HepG2 (cell line): ENCODE measurements around the gene ATP2C2. TPM values are rescaled to one million over a fixed set of nuclear protein-coding genes. Genes with fewer than 3 reads are reported as not detected.

Experiments used
- ATAC-seq: fragments of 200-7000 bp; cut with Tn5 transposase; 3 replicates; pipeline ENCODE4 v1.9.1; 2020; ENCODE audit warnings: mild to moderate bottlenecking, moderate library complexity
- BruUV-seq: library from RNA; stranded (reverse); fragments of 400-500 nt; replicated peaks from 2 replicates; lab custom pipeline; 2021; lab: Mats Ljungman, UMichigan
- CTCF ChIA-PET: fragments of 300-600 bp; formaldehyde crosslinking; extraction: SDS; loops from one replicate; lab custom pipeline; 2021; ENCODE audit warnings: low total read pairs, inconsistent platforms, low intra/inter-chr PET ratio; lab: Yijun Ruan, JAX
- POLR2A ChIA-PET: fragments of 350-600 bp; sonication (Branson Sonifier 250); formaldehyde crosslinking; loops from one replicate; lab custom pipeline; 2020; ENCODE audit warnings: antibody characterized with exemption, inconsistent platforms; lab: Yijun Ruan, JAX
- DNase-seq: peaks from one replicate; pipeline ENCODE4 v3.0.0-alpha.2; 2015; ENCODE audit warnings: low spot score
- FAIRE-seq: peaks from 3 replicates; lab custom pipeline; 2011; peaks lifted over from hg19 to GRCh38; lab: Jason Lieb, UNC
- H2AFZ ChIP-seq: one replicate; pipeline ENCODE4 v1.6.1; 2011; ENCODE audit warnings: low read length, inconsistent platforms
- H3K27ac ChIP-seq: fragments of 300-600 bp; 3 replicates; pipeline ENCODE4 v1.8.0; 2011; ENCODE audit warnings: mixed run types, mild to moderate bottlenecking, mixed read lengths, low read length, inconsistent platforms; ENCODE audit not compliant: insufficient read depth; ENCODE audit errors: extremely low read length
- H3K27me3 ChIP-seq, 2 experiments: fragments of 200-600 bp in 1 of 2; 2 replicates in 1 of 2; 3 replicates in 1 of 2; pipeline versions ENCODE4 v1.6.0 to v1.8.0; 2011; ENCODE audit warnings: low read length in 2 of 2, mild to moderate bottlenecking in 2 of 2, moderate library complexity in 2 of 2, inconsistent platforms in 1 of 2; ENCODE audit not compliant: insufficient read depth in 2 of 2, control insufficient read depth in 1 of 2
- H3K36me3 ChIP-seq, 2 experiments: fragments of 200-600 bp in 1 of 2; replicated peaks in 1 of 2; 2 replicates in 1 of 2; 3 replicates in 1 of 2; pipeline versions ENCODE4 v1.5.1 to v1.8.0; 2011; ENCODE audit warnings: low read length in 2 of 2, inconsistent platforms in 1 of 2; ENCODE audit not compliant: insufficient read depth in 2 of 2, control insufficient read depth in 1 of 2
- H3K4me1 ChIP-seq: 2 replicates; pipeline ENCODE4 v1.5.1; 2012; ENCODE audit warnings: low read length, inconsistent platforms; ENCODE audit not compliant: insufficient read depth
- H3K4me2 ChIP-seq: 2 replicates; pipeline ENCODE4 v1.6.0; 2011; ENCODE audit warnings: low read depth, low read length, inconsistent platforms
- H3K4me3 ChIP-seq, 3 experiments: fragments of 200-600 bp in 1 of 3; sonication (generic), shearing (Covaris generic) in 1 of 3; replicated peaks in 1 of 3; 2 replicates each; pipeline ENCODE4 v1.5.1; 2011 to 2016; ENCODE audit warnings: low read length in 3 of 3, inconsistent platforms in 2 of 3, low read depth in 2 of 3, mild to moderate bottlenecking in 2 of 3, control low read depth in 1 of 3, mixed read lengths in 1 of 3; ENCODE audit not compliant: insufficient read depth in 1 of 3
- H3K79me2 ChIP-seq: one replicate; pipeline ENCODE4 v1.6.1; 2011; ENCODE audit warnings: low read length, inconsistent platforms; ENCODE audit not compliant: insufficient read depth
- H3K9ac ChIP-seq: 2 replicates; pipeline ENCODE4 v1.6.0; 2011; ENCODE audit warnings: mild to moderate bottlenecking, low read depth, low read length, inconsistent platforms; ENCODE audit not compliant: insufficient read depth
- H3K9me3 ChIP-seq: 2 replicates; pipeline ENCODE4 v1.5.1; 2012; ENCODE audit warnings: mild to moderate bottlenecking, low read length
- H4K20me1 ChIP-seq: 2 replicates; pipeline ENCODE4 v1.6.0; 2011; ENCODE audit warnings: inconsistent platforms, mild to moderate bottlenecking, low read length, moderate library complexity; ENCODE audit not compliant: insufficient read depth
- ATRX ChIP-seq: sonication (generic); formaldehyde crosslinking; IDR thresholded peaks from 2 replicates; pipeline ENCODE4 v1.4.0; 2020; ENCODE audit warnings: missing genetic modification reagents, borderline replicate concordance
- HNRNPLL ChIP-seq: fragments of 200-400 bp; formaldehyde crosslinking; IDR thresholded peaks from 2 replicates; pipeline ENCODE4 v1.6.1; 2017; ENCODE audit warnings: mild to moderate bottlenecking, low read depth, low read length; ENCODE audit not compliant: poor library complexity, severe bottlenecking
- SP1 ChIP-seq, 2 experiments: fragments of 450-650 bp in 1 of 2; sonication (generic) in 1 of 2; formaldehyde crosslinking in 1 of 2; IDR thresholded peaks; 2 replicates each; pipeline versions ENCODE4 v1.4.0 to v1.6.1; 2016 to 2020; ENCODE audit warnings: missing genetic modification reagents in 1 of 2
- ZBTB38 ChIP-seq: sonication (generic); formaldehyde crosslinking; IDR thresholded peaks from 2 replicates; pipeline ENCODE4 v1.5.1; 2020; ENCODE audit warnings: mild to moderate bottlenecking, missing genetic modification reagents
- ZBTB4 ChIP-seq: sonication (generic); formaldehyde crosslinking; IDR thresholded peaks from 2 replicates; pipeline ENCODE4 v1.4.0; 2020; ENCODE audit warnings: missing genetic modification reagents, mild to moderate bottlenecking, borderline replicate concordance
- ZNF256 ChIP-seq: sonication (generic); formaldehyde crosslinking; conservative IDR thresholded peaks from 2 replicates; pipeline ENCODE4 v1.4.0; 2020; ENCODE audit warnings: missing genetic modification reagents
- ZNF337 ChIP-seq: sonication (generic); formaldehyde crosslinking; IDR thresholded peaks from 2 replicates; pipeline ENCODE4 v1.5.1; 2020; ENCODE audit warnings: missing genetic modification reagents, low read depth, mild to moderate bottlenecking, borderline replicate concordance
- ZNF577 ChIP-seq: sonication (generic); formaldehyde crosslinking; IDR thresholded peaks from 2 replicates; pipeline ENCODE4 v1.4.0; 2020; ENCODE audit warnings: mild to moderate bottlenecking, low read depth, missing genetic modification reagents, borderline replicate concordance
- WGBS: methylation state at CpG from one replicate; pipeline ENCODE4 v1.1.6; 2017; ENCODE audit warnings: low lambda C conversion rate; 5-methylcytosine and 5-hydroxymethylcytosine counted together
- in situ Hi-C: cut with HindIII; loops from 2 replicates; pipeline ENCODE4 v1.10.0; 2017; ENCODE audit warnings: low pct_unique_long_range_greater_than_20kb; ENCODE audit not compliant: extremely low pct_ligation_motif_present
- intact Hi-C: fragments of 100-400 bp; cut with micrococcal nuclease; formaldehyde crosslinking; loops from one replicate; pipeline ENCODE4 v1.10.0; 2022; ENCODE audit not compliant: unreplicated experiment
- polyA plus RNA-seq, 8 experiments: library from polyadenylated mRNA; depleted of rRNA in 3 of 8; stranded (reverse) in 7 of 8; unstranded in 1 of 8; fragments of >200 nt; fragmentation: Illumina TruSeq in 4 of 8; extraction: Trizol in 4 of 8; gene quantifications; 2 replicates each; pipeline versions ENCODE4 v1.2.1 to v1.2.3, GENCODE V29; 2011 to 2016; ENCODE audit warnings: low read depth in 4 of 8, missing spikeins in 1 of 8, mixed read lengths in 1 of 8; ENCODE audit not compliant: insufficient read depth in 1 of 8
- total RNA-seq, 5 experiments: library from RNA; depleted of rRNA; stranded (reverse); fragments of >200 nt; fragmentation: Illumina TruSeq; extraction: Trizol; gene quantifications; 2 replicates each; pipeline ENCODE4 v1.2.3, GENCODE V29; 2016; ENCODE audit warnings: low read depth in 1 of 5
- TF ChIP-seq, protein P1 (sequence below): sonication (generic); formaldehyde crosslinking; IDR thresholded peaks from 2 replicates; pipeline ENCODE4 v1.9.0; 2021; ENCODE audit warnings: missing genetic modification reagents, borderline replicate concordance
- TF ChIP-seq, protein P2 (sequence below): IDR thresholded peaks from 2 replicates; pipeline ENCODE4 v1.6.1; 2016; ENCODE audit warnings: control low read depth

ATP2C2 gene
- total and polyA plus RNA-seq, 2 of the 13 experiments (the other 11 are each of a cell fraction or from before 2014, with no cell fraction given) = 0.07 TPM; not detected in 1

- no peak overlapping the region for H3K9ac ChIP-seq
- TF ChIP-seq SP1 (IDR thresholded peaks at IDR 0.05) = no peak
- TF ChIP-seq SP1 (CRISPR knock-in tag; IDR thresholded peaks at IDR 0.05) = no peak
- TF ChIP-seq ZNF337 (CRISPR knock-in tag) = no peak
- TF ChIP-seq, all 625 proteins: peak for 0
- 22% methylated on average over 13 of the region's 13 CpGs for WGBS
- H3K9me3 ChIP-seq = no peaks in the 10 kb centered on the region
- H3K36me3 ChIP-seq = no peaks in the 10 kb centered on the region
- CTCF ChIA-PET = no interaction called here
- H3K79me2 ChIP-seq = no peaks in the 10 kb centered on the region
- POLR2A ChIA-PET = no interaction called here
- peaks cover 0 to 35% of the 10 kb centered on the region in 2 experiments; a peak in 4 of 5 replicates for H3K27me3 ChIP-seq
- intact Hi-C loops = no loop called here
- no peaks in the 10 kb centered on the region for H4K20me1 ChIP-seq
- DNase-seq (no peak), ATAC-seq (no peak), FAIRE-seq (no peak)
- no TSS peak for BruUV-seq
- no peak overlapping the region for H3K4me2 ChIP-seq
- H3K27ac ChIP-seq = no peak overlapping the region
- H2AFZ ChIP-seq = no peak overlapping the region
- H3K4me1 ChIP-seq = no peaks in the 10 kb centered on the region
- in situ Hi-C loops = no loop called here
- no peak overlapping the region for H3K4me3 ChIP-seq
These were observed 40.3 kb upstream of the ATP2C2 start for GRCh38 chr16:84327926-84328505.

- in situ Hi-C loops (no loop called here), intact Hi-C loops (no loop called here)
- 42% methylated on average over 8 of the region's 8 CpGs for WGBS
- Histone ChIP-seq H3K27me3 (peaks cover 2 to 41% of the 10 kb centered on the region in 2 experiments; a peak in 4 of 5 replicates), H4K20me1 (no peaks in the 10 kb centered on the region), H2AFZ (no peak overlapping the region), H3K27ac (no peak overlapping the region), H3K36me3 (no peaks in the 10 kb centered on the region), H3K9ac (no peak overlapping the region), H3K4me2 (no peak overlapping the region), H3K9me3 (no peaks in the 10 kb centered on the region), H3K79me2 (no peaks in the 10 kb centered on the region), H3K4me3 (no peak overlapping the region), H3K4me1 (no peaks in the 10 kb centered on the region)
- BruUV-seq = no TSS peak
- ChIA-PET CTCF (no interaction called here), POLR2A (no interaction called here)
- ATAC-seq (no peak), DNase-seq (no peak), FAIRE-seq (no peak)
- TF ChIP-seq ATRX (CRISPR knock-in tag) = no peak
- no peak for TF ChIP-seq HNRNPLL
- TF ChIP-seq, protein P1, sequence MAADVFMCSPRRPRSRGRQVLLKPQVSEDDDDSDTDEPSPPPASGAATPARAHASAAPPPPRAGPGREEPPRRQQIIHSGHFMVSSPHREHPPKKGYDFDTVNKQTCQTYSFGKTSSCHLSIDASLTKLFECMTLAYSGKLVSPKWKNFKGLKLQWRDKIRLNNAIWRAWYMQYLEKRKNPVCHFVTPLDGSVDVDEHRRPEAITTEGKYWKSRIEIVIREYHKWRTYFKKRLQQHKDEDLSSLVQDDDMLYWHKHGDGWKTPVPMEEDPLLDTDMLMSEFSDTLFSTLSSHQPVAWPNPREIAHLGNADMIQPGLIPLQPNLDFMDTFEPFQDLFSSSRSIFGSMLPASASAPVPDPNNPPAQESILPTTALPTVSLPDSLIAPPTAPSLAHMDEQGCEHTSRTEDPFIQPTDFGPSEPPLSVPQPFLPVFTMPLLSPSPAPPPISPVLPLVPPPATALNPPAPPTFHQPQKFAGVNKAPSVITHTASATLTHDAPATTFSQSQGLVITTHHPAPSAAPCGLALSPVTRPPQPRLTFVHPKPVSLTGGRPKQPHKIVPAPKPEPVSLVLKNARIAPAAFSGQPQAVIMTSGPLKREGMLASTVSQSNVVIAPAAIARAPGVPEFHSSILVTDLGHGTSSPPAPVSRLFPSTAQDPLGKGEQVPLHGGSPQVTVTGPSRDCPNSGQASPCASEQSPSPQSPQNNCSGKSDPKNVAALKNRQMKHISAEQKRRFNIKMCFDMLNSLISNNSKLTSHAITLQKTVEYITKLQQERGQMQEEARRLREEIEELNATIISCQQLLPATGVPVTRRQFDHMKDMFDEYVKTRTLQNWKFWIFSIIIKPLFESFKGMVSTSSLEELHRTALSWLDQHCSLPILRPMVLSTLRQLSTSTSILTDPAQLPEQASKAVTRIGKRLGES (CRISPR knock-in tag) = no peak
- no peak for TF ChIP-seq ZNF256 (CRISPR knock-in tag)
- TF ChIP-seq ZNF577 (CRISPR knock-in tag) = no peak
- TF ChIP-seq ZBTB4 (CRISPR knock-in tag) = no peak
- TF ChIP-seq ZBTB38 (CRISPR knock-in tag) = no peak
- TF ChIP-seq, protein P2, sequence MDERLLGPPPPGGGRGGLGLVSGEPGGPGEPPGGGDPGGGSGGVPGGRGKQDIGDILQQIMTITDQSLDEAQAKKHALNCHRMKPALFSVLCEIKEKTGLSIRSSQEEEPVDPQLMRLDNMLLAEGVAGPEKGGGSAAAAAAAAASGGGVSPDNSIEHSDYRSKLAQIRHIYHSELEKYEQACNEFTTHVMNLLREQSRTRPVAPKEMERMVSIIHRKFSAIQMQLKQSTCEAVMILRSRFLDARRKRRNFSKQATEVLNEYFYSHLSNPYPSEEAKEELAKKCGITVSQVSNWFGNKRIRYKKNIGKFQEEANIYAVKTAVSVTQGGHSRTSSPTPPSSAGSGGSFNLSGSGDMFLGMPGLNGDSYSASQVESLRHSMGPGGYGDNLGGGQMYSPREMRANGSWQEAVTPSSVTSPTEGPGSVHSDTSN (CRISPR knock-in tag) = no peak
These were observed 39.3 kb upstream of the ATP2C2 start for GRCh38 chr16:84329016-84329415.
